SH-SY5Y (cell line): ENCODE data around the gene AIP.

Source experiments
- GATA2 ChIP-seq: IDR thresholded peaks from 2 replicates; pipeline ENCODE4 v1.6.1; 2011; ENCODE audit warnings: mild to moderate bottlenecking, low read depth, low read length
- GATA3 ChIP-seq: IDR thresholded peaks from 2 replicates; pipeline ENCODE4 v1.6.1; 2011; ENCODE audit warnings: low read depth, mild to moderate bottlenecking, low read length, moderate library complexity

AIP gene

DNA sequence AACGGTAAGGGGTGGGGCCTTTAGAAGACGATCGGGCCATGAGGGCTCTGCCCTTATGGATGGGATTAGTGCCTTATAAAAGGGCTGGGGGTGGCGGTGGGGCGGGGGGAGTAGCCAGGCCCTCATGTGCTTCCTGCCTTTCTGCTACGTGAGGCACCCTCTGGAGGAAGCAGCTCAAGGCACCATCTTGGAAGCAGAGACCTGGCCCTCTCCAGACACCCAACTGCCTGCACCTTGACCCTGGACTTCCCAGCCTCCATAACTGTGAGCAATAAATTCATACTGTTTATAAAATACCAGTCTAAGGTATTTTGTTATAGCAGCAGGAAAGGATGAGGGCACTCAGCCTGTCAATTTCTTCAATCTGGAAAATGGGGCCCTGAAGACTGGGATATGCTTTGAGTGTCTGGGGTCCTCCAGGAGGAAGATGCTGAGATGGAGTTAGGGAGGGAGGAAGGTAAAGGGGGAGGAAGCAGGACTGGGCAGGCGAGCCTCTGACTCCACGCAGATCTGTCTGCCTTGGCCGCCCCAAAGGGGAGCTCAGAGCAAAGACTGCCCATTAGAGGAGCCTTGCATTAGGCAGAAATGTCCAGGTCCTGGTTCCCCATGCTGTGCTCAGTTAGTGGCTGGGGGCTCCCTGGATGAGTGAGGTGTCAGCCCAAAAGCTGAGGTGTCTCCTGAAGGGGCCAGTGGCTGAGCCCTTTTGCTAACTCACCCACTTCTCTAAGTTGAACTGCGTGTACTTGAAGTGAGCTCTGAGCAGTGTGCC, 35.1 kb downstream of the AIP start:
- TF ChIP-seq GATA3 (no peak), GATA2 (no peak)

DNA sequence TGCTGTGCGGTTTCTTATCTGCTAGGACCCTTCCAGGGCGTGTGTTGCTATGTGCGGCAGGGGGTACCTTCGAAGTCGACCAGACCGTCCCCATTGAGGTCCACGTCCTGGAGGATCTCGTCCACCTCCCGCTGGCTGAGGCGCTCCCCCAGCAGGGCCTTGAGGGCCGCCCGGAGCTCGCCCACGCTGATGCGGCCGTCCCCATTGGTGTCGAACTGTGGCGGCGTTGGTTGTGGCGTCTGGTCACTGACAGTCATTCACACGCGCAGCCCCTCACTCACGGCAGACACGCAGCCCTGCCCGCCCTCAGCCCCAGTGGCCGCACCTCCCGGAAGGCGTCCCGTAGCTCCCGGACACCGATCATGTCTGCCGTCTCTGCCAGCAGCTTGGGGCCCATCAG, 36.9 kb downstream of the AIP start:
- TF ChIP-seq GATA2, result no peak
- TF ChIP-seq GATA3, result no peak

DNA sequence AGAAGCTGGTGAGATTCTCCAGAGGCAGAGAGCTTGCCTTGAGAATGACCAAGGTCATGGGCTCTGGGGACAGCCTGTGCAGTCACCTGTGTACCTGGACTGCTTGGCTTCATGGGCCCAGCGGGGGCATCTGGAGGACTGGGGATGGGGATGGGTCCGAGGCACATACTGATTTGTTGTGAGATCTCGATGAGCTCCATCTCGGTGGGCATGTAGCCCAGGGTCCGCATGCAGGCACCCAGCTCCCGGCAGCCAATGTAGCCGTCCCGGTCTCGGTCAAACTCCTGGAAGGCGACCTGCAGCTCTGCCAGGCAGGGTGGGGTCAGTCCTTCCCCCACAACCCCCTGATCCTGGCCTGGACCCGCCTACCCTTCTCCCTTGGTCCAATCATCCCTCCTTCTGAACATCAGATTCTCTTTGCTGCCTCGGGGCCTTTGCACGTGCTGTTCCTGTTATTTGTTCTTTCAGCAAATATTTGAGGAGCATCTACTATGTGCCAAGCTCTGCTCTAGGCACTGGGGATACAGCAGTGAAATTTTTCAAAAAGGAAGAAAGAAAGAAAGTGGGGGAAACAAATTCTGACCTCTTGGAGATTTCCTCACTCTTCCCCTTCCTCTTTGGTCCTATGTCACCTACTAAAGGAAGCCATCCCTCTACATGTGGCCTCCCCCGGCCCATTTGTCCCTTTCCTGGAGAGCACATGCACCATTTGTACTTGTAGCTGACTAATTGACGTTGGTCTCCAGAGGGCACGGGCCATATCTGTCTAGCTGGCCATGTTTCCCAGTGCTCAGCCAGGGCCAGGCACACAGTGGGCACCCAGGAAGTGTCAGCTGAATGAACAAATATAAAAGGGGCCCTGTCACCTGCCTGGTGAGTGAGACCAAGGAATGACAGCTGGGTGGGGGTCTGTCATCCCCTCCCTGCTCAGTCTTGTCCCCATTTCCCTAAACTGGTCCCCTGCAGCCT, 38.3 kb downstream of the AIP start:
- TF ChIP-seq GATA2 (no peak), GATA3 (no peak)

DNA sequence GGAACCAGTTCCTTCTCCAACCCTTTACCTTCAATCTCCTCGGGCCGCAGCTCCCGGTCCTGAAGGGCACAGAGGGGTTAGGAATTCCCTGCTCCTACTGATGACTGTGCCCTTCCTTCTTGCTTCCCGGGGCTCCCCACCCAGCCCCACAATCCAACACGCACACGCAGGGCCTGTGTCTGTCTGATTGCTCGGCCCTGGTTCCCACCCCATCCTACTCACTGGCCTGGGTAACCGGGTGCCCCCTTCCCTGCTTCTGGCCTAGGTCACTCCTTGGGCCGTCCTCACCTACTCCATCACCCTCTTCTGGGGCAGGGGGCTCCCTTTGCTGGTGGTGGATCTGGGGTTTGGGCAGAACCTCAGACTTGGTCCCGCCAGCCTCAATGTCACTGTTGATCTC, 39.1 kb downstream of the AIP start:
- no peak for TF ChIP-seq GATA3
- no peak for TF ChIP-seq GATA2

DNA sequence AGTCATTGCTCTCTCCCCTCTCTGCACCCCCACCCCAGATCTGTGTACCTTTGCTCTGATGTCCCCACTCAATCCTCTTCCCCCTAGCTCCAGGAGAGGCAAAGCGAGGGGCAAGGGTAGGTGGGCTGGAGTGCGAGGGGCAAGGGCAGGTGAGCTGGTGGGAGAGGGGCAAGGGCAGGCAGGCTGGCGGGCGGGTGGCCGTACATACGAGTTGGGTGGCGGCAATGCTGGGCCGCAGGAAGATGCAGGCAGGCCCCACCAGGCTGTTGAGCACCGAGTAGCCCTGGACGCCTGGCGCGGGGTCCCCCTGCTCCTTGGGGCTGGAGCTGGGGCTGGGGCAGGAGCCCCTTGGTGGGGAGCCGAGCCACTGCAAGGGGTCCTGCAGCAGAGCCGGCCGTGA, 39.5 kb downstream of the AIP start:
- TF ChIP-seq GATA2 (no peak), GATA3 (no peak)

DNA sequence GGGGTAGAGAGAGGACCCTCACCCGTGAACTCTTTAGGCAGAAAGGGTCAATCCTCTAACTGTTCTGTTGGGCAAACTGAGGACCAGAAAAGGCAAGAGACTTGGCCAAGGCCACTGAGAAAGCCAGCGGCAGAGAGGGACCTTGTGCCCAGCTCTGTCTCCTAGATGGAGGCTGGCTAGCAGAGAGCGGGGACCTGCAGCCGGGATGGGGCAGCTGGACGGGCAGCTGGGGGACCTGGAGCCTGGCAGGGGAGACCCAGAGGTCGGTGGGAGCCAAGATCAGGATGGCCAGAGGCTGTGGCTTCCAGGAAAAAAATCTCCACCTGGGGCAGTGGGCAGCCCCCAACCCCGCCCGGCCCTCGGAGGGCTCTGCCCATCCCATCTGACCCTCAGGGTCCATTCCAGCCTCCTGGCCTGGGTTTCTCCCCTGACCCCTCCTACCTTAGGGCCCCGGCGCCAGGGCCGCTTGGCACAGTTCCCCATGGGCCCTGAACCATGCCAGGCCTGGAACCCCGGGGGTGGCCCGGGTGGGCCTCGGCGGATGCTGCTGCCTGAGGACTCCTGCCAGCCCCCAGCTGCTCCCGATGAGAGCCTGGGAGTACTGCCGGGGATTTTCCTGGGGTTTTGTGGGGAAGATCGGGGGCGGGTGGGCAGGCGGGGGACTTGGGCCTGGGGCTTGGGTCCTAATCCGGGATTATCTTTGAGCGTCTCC, 40.2 kb downstream of the AIP start, which contains the start of gene CABP2:
Gene CABP2 (minus strand): TSS at position 603 of the 712 bp plus-strand sequence. CDS start 120 bp downstream, at position 483.
- TF ChIP-seq GATA3, result no peak
- TF ChIP-seq GATA2, result no peak

DNA sequence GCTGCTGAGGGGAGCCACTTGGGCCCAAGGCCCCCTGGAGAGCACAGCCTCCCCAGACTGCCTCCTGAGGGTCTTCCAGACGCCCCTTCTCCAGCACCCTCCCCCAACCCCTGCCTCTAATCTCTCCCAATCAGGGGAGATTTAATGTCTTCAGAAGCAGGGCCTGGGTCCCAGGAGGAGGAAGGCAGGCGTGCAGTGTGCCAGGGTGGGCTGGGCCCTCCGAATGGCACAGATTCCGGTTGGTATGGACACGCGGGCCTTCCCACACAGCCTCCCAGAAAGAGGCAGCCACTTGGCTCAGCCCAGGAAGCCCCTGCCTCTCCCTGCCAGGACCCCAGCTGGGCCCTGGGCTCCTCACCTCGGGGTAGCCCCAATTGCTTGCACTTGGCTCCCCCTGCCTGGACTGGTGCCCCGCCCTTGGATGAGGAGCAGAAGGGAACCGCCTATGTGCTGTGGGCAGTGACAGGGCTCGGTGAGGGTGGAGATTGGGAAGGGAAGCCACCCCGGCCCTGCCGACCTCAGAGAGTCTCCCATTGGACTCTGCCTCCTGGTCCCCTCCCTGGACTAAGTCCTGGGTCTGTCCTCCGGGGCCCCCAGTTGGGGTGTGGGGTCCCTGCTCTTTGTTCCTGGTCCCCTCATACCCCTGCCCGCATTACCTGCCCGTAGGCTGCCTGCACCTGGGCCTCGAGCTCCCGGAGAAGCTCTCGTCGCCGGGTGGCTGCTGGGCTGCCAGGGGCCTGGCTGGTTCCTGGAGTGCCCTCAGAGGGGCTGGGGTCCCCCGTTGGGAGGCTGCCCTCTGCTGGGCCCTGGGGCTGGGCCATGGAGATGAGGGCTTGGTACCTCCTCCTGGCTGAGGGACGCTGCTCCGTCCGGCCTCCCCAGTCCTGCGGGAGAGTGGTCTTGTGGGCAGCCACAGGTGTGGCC, 41.0 kb downstream of the AIP start:
- TF ChIP-seq GATA3, result no peak
- no peak for TF ChIP-seq GATA2

DNA sequence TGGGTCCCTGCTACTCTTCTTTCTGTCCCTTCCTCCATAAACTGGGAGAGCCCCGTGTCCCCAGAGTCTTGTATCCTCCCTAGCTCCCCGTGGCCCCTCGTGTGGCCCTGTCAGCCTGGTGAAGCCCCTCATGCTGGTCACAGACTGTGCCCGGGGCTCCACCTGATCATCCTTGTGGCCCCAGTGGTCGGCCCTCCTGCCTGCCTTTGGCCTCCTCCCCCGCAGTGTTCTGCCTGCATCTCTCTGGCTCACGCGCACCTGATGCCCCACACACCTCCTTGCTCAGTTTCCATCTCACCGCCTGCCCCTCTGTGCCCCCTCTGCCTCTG, 41.6 kb downstream of the AIP start:
- TF ChIP-seq GATA3 (no peak), GATA2 (no peak)

DNA sequence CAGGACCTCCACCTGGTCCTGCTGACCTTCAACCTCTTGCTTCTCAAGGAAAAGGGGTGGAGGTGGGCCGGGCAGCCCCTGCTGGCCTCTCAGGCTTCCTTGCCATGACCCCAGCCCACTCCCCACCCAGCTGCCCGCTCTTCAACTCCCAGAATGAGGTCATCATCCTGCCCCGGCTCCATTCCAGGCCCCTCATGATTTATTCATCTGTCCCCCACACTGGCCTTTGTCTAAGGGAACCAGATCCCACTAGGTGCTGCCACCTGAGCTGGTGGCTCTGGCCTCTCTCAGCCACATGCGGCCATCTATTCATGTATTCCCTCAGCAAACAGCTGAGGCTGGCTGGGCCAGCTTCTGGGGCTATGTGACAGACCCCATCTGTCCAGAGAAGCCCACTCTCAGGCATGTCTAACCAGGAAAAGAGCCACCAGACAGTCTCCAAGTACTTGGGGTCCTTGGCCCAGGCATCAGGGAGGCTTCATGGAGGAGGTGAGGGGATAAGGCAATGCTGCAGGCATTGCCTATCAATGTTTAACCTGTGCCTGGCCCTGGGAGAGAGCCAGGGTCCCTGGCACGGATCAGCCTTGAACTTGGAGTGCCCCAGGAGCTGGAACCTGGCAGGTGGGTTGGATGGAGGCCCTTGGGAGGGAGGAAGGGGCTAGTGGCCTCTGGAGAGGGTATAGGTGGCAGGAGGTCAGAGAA, 42.6 kb downstream of the AIP start:
- no peak for TF ChIP-seq GATA2

DNA sequence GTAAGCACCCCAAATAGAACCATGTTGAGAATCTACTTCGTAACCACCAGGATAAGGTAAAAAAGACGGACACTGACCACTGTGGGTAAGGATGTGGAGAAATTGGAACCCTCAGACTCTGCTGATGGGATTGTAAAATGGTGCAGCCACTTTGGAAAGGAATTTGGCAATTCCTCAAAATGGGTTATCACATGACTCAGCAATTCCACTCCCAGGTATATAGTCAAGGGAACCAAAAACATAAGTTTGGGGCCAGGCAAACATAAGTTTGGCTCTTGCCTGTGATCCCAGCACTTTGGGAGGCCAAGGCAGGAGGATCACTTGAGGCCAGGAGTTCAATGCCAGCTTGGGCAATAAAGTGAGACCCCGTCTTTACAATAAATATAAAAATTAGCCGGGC, 45.5 kb downstream of the AIP start:
- TF ChIP-seq GATA3 (no peak), GATA2 (no peak)

DNA sequence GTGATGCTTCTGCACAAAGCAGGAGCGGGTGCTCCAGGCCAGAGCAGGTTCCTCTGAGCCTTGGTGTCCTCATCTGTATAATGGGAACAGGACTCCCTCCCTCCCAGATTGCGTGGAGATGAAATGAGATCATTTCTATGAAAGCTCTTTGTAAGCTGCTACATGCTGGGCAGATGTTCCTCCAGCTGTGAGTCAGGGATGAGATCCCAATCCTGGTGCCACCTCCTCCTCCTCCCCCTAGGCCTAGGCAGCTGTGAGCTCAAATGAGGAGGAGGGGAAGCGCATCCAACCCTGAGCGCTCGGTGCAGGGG, 47.4 kb downstream of the AIP start:
- TF ChIP-seq GATA2, result no peak
- TF ChIP-seq GATA3, result no peak

DNA sequence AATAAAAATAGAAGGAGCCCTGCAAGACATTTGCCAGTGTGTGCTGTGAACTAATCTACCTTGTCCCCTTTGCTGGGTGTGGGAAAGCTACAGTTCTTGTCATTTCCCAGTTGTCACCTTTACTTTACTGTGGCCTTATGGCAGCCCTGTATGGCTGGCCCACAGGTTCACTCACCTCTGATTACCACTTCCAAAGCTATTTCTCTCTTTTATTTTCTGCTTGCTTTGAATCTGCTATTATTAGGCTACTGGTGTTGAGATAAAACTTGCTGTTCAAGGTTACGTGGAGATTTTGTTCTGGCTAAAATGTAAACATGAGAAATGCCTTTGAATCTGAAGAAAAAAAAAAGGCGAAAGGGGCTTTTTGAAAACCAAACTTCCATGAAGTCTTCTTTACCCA, 50.1 kb downstream of the AIP start:
- TF ChIP-seq GATA2 (no peak), GATA3 (no peak)

DNA sequence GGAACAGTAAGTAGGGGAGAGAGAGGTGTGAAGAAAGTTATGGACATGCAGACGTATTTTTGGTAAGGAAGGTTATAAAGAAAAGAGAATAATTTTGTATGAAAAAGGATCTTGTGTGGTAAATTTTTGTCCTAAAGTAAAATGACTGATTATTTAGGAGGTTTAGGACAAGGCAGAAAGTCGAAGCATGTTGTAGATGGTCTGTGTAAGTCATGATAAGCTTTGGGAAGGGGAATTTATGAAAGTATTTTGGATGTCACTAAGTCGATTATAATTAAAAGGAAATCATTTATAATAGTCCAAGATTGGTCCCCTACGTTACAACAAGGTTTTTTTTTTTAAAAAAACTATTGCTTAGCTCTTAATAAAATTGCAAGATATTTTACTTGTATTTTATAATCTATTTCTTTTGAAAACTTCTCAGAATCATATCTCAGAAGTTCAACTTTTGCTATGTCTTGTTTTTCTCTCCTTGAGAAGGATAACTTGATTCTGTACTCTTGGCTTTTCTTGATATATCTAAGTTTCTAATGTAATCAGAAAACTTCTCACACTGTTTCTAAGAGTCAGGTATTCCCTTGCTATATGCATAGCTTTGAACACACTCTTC, 51.3 kb downstream of the AIP start:
- TF ChIP-seq GATA2 (no peak), GATA3 (no peak)
